Panc1 (cell line): ENCODE results near the gene ATF3. TPM values are rescaled to one million over a fixed set of nuclear protein-coding genes. Genes with fewer than 3 reads are reported as not detected.

Source experiments
- ATAC-seq: fragments of 200-7000 bp; cut with Tn5 transposase; 2 replicates; pipeline ENCODE4 v1.9.1; 2020; ENCODE audit warnings: mild to moderate bottlenecking, moderate library complexity
- BruUV-seq: library from RNA; stranded (reverse); fragments of 400-500 nt; replicated peaks from 2 replicates; lab custom pipeline; 2021; lab: Mats Ljungman, UMichigan
- CTCF ChIA-PET: fragments of 300-600 bp; sonication (Branson Sonifier 250); formaldehyde crosslinking; loops from one replicate; lab custom pipeline; 2022; ENCODE audit warnings: antibody characterized with exemption; lab: Charles Lee
- POLR2A ChIA-PET: fragments of 300-600 bp; sonication (Branson Sonifier 250); formaldehyde crosslinking; loops from one replicate; lab custom pipeline; 2022; ENCODE audit warnings: antibody characterized with exemption; lab: Charles Lee
- DNase-seq: peaks from one replicate; pipeline ENCODE4 v3.0.0-alpha.2; 2010; ENCODE audit warnings: low read depth, low spot score
- H3K27ac ChIP-seq: 2 replicates; pipeline ENCODE4 v1.5.1; 2011; ENCODE audit warnings: mild to moderate bottlenecking, low read length, inconsistent platforms
- H3K27me3 ChIP-seq: fragments of 200-500 bp; sonication (Bioruptor generic); 2 replicates; pipeline ENCODE4 v1.6.0; 2014; ENCODE audit warnings: low read length, inconsistent platforms; ENCODE audit not compliant: control insufficient read depth, insufficient read depth
- H3K36me3 ChIP-seq: fragments of 200-500 bp; sonication (Bioruptor generic); 2 replicates; pipeline ENCODE4 v1.5.1; 2014; ENCODE audit warnings: inconsistent platforms, mild to moderate bottlenecking, low read length, moderate library complexity; ENCODE audit not compliant: control insufficient read depth, insufficient read depth
- H3K4me1 ChIP-seq: 2 replicates; pipeline ENCODE4 v1.5.1; 2011; ENCODE audit warnings: inconsistent platforms, mild to moderate bottlenecking, low read length, moderate library complexity; ENCODE audit not compliant: control insufficient read depth, insufficient read depth
- H3K4me3 ChIP-seq, 2 experiments: 2 replicates each; pipeline ENCODE4 v1.5.1; 2011 to 2012; ENCODE audit warnings: low read depth in 2 of 2, low read length in 2 of 2, mild to moderate bottlenecking in 2 of 2, inconsistent platforms in 1 of 2, moderate library complexity in 1 of 2
- H3K9me3 ChIP-seq: fragments of 200-500 bp; sonication (Bioruptor generic); 2 replicates; pipeline ENCODE4 v1.5.1; 2014; ENCODE audit warnings: low read depth, mild to moderate bottlenecking, inconsistent platforms, low read length, moderate library complexity; ENCODE audit not compliant: control insufficient read depth, insufficient read depth
- POLR2AphosphoS5 ChIP-seq: IDR thresholded peaks from 2 replicates; pipeline ENCODE4 v1.6.1; 2012; ENCODE audit warnings: mild to moderate bottlenecking, low read depth, low read length, moderate library complexity
- REST ChIP-seq, 2 experiments: IDR thresholded peaks; 2 replicates each; pipeline ENCODE4 v1.6.1; 2011 to 2012; ENCODE audit warnings: low read depth in 2 of 2, control low read depth in 1 of 2, low read length in 1 of 2, mild to moderate bottlenecking in 1 of 2, moderate library complexity in 1 of 2; ENCODE audit not compliant: insufficient read depth in 1 of 2
- SIN3A ChIP-seq: IDR thresholded peaks from 2 replicates; pipeline ENCODE4 v1.6.1; 2012; ENCODE audit warnings: low read depth, mild to moderate bottlenecking, low read length, moderate library complexity, borderline replicate concordance; ENCODE audit not compliant: insufficient read depth
- TCF7L2 ChIP-seq: IDR thresholded peaks from 2 replicates; pipeline ENCODE4 v1.6.1; 2011; ENCODE audit warnings: mild to moderate bottlenecking, low read depth, low read length, inconsistent platforms
- in situ Hi-C: cut with HindIII; loops from 2 replicates; pipeline ENCODE4 v1.10.0; 2016; ENCODE audit warnings: low sequenced_read_pairs, low pct_unique_long_range_greater_than_20kb
- intact Hi-C: fragments of 100-400 bp; cut with micrococcal nuclease; formaldehyde crosslinking; loops from one replicate; pipeline ENCODE4 v1.10.0; 2022; ENCODE audit not compliant: unreplicated experiment
- total RNA-seq: library from RNA; stranded (reverse); gene quantifications from one replicate; pipeline ENCODE4 v1.2.1, GENCODE V29; 2021; ENCODE audit not compliant: unreplicated experiment
- TF ChIP-seq, protein P1 (sequence below): fragments of 450-650 bp; IDR thresholded peaks from 2 replicates; pipeline ENCODE4 v1.5.1; 2017; ENCODE audit warnings: mild to moderate bottlenecking

Gene ATF3
- total RNA-seq, 1 experiment from 2014 or later, result 13.3 TPM

- Histone ChIP-seq H3K27me3 (no peaks in the 10 kb centered on the region), H3K4me3 (no peak overlapping the region), H3K27ac (no peak overlapping the region), H3K4me1 (no peaks in the 10 kb centered on the region), H3K36me3 (no peaks in the 10 kb centered on the region), H3K9me3 (no peaks in the 10 kb centered on the region)
- no peak for ATAC-seq
- BruUV-seq, result no TSS peak
- intact Hi-C loops (loop anchor here (10.0 kb wide), 2 partner anchors 47 to 193 kb away; no protein-coding TSS in a partner anchor), in situ Hi-C loops (no loop called here)
- no peak for TF ChIP-seq REST (IDR thresholded peaks at IDR 0.05; ENCODE audit: insufficient read depth in 1 of 2, low read depth in 2 of 2, low read length in 1 of 2)
- TF ChIP-seq SIN3A, result no peak
- TF ChIP-seq, protein P1, sequence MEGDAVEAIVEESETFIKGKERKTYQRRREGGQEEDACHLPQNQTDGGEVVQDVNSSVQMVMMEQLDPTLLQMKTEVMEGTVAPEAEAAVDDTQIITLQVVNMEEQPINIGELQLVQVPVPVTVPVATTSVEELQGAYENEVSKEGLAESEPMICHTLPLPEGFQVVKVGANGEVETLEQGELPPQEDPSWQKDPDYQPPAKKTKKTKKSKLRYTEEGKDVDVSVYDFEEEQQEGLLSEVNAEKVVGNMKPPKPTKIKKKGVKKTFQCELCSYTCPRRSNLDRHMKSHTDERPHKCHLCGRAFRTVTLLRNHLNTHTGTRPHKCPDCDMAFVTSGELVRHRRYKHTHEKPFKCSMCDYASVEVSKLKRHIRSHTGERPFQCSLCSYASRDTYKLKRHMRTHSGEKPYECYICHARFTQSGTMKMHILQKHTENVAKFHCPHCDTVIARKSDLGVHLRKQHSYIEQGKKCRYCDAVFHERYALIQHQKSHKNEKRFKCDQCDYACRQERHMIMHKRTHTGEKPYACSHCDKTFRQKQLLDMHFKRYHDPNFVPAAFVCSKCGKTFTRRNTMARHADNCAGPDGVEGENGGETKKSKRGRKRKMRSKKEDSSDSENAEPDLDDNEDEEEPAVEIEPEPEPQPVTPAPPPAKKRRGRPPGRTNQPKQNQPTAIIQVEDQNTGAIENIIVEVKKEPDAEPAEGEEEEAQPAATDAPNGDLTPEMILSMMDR, result no peak
- no peak for TF ChIP-seq POLR2AphosphoS5
- no peak for TF ChIP-seq TCF7L2
- POLR2A ChIA-PET, result no interaction called here
- no peak for DNase-seq
- CTCF ChIA-PET, result interaction anchor here (0.5 to 0.6 kb wide), 3 partner anchors 190 to 590 kb away, joined by 3 to 5 read pairs (median 4); no protein-coding TSS in a partner anchor
These were observed 58.9 kb downstream of the ATF3 start for GRCh38 chr1:212667223-212668139.

DNA sequence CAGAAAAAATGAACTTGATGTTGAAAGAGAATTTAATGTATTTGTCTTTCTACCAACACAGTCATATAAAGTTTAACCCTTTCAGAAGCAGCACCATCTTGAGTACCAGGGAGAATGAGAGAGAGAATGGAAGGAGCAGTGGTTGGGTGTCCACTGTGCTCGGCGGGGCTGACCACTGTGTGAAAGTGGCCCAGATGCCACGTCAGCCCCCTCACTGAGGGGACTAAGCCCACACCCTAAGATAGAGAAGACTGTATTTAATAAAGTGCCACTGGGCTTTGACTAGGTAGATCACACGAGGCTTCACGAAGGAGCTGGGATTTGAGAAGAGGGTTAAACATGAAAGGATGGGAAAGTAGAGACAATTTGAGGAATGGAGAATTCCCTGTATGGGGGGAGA is 59.9 kb downstream of the ATF3 start:
- Histone ChIP-seq H3K4me1 (no peaks in the 10 kb centered on the region), H3K9me3 (no peaks in the 10 kb centered on the region), H3K4me3 (no peak overlapping the region), H3K27ac (no peak overlapping the region), H3K27me3 (no peaks in the 10 kb centered on the region), H3K36me3 (no peaks in the 10 kb centered on the region)
- DNase-seq (no peak), ATAC-seq (no peak)
- ChIA-PET POLR2A (no interaction called here), CTCF (no interaction called here)
- TF ChIP-seq REST (IDR thresholded peaks at IDR 0.05; ENCODE audit: insufficient read depth in 1 of 2, low read depth in 2 of 2, low read length in 1 of 2) (no peak), POLR2AphosphoS5 (no peak), TCF7L2 (no peak)
- no TSS peak for BruUV-seq
- in situ Hi-C loops (no loop called here), intact Hi-C loops (loop anchor here (10.0 kb wide), 2 partner anchors 46 to 194 kb away; no protein-coding TSS in a partner anchor)
